Right lobe of liver (tissue), 6 donors: ENCODE results near the gene NPAS2. TPM values are rescaled to one million over a fixed set of nuclear protein-coding genes. Genes with fewer than 3 reads are reported as not detected.

Source experiments
- ATAC-seq, 4 donors: fragments of 200-7000 bp; cut with Tn5 transposase; one replicate each; pipeline ENCODE4 v1.9.1; 2020; ENCODE audit warnings: mild to moderate bottlenecking in 4 of 4, moderate library complexity in 4 of 4
- DNase-seq, 3 donors: peaks; one replicate each; pipeline ENCODE4 v3.0.0-alpha.2; 2020
- H3K27ac ChIP-seq, 3 donors: fragments of 200-600 bp; one replicate each; pipeline ENCODE4 v1.8.0; 2022
- H3K27me3 ChIP-seq, 2 donors: fragments of 200-600 bp; one replicate each; pipeline ENCODE4 v1.8.0; 2022
- H3K36me3 ChIP-seq, 4 donors: fragments of 200-600 bp; sonication (generic) in 1 of 4; one replicate each; pipeline versions ENCODE4 v1.5.1 to v1.8.0; 2017 to 2022; ENCODE audit warnings: control low read depth in 1 of 4
- H3K4me1 ChIP-seq, 4 donors: fragments of 200-600 bp; sonication (generic) in 1 of 4; one replicate each; pipeline versions ENCODE4 v1.5.1 to v1.8.0; 2017 to 2022; ENCODE audit warnings: control low read depth in 1 of 4
- H3K4me3 ChIP-seq, 3 donors: fragments of 200-600 bp; one replicate each; pipeline ENCODE4 v1.8.0; 2022
- H3K9me3 ChIP-seq, 4 donors: fragments of 200-600 bp; sonication (generic) in 1 of 4; one replicate each; pipeline versions ENCODE4 v1.5.1 to v1.8.0; 2017 to 2022; ENCODE audit warnings: control low read depth in 1 of 4
- POLR2A ChIP-seq: fragments of 450-650 bp; IDR thresholded peaks from one replicate; pipeline ENCODE4 v1.6.1; 2017; ENCODE audit warnings: antibody characterized with exemption, mild to moderate bottlenecking
- WGBS: methylation state at CpG from one replicate; pipeline ENCODE4 v1.1.6; 2018; ENCODE audit warnings: low coverage, low lambda C conversion rate; ENCODE audit not compliant: insufficient coverage; ENCODE audit errors: missing lambda C conversion rate; 5-methylcytosine and 5-hydroxymethylcytosine counted together
- intact Hi-C, 2 donors: fragments of 100-400 bp; cut with DNase I; formaldehyde crosslinking; loops; one replicate each; pipeline versions ENCODE4 v1.11.2 to v1.14.1; 2022
- total RNA-seq, 6 experiments: library from RNA; depleted of rRNA in 2 of 6; stranded (reverse); fragments of >200 nt in 2 of 6; fragmentation: NEBNext Ultra II Directional in 3 of 6; extraction: Animal tissue kit (Norgen Biotek cat#: 25700) in 3 of 6; gene quantifications; one replicate each; pipeline versions ENCODE4 v1.1.0 to v1.2.4, GENCODE V29; 2016 to 2023
- TF ChIP-seq, protein P1 (sequence below), 4 donors: fragments of 200-600 bp in 3 of 4; fragments of 450-650 bp in 1 of 4; IDR thresholded peaks; one replicate each; pipeline versions ENCODE4 v1.5.1 to v1.8.0; 2016 to 2022; ENCODE audit warnings: antibody characterized with exemption in 4 of 4, mild to moderate bottlenecking in 2 of 4
- donor health status: DM: no; HTN: yes; CAD: no.
- donor health status: DM: no; HTN: no; CAD: no.
- donor health status: DM: no; HTN: no; CAD: no.
- donor health status: DM: no; HTN: yes; CAD: no.
- donor health status: DM: no; HTN: yes; CAD: no.

Gene NPAS2
- total RNA-seq, 6 experiments from 2014 or later = 8.8 to 33.3 (median 24.5) TPM

GRCh38 chr2:100861340-100861739 is 41.4 kb downstream of the NPAS2 start:
- no peak for ATAC-seq

GRCh38 chr2:100862081-100862480 is 42.1 kb downstream of the NPAS2 start:
- no peak for TF ChIP-seq POLR2A
- TF ChIP-seq, protein P1, sequence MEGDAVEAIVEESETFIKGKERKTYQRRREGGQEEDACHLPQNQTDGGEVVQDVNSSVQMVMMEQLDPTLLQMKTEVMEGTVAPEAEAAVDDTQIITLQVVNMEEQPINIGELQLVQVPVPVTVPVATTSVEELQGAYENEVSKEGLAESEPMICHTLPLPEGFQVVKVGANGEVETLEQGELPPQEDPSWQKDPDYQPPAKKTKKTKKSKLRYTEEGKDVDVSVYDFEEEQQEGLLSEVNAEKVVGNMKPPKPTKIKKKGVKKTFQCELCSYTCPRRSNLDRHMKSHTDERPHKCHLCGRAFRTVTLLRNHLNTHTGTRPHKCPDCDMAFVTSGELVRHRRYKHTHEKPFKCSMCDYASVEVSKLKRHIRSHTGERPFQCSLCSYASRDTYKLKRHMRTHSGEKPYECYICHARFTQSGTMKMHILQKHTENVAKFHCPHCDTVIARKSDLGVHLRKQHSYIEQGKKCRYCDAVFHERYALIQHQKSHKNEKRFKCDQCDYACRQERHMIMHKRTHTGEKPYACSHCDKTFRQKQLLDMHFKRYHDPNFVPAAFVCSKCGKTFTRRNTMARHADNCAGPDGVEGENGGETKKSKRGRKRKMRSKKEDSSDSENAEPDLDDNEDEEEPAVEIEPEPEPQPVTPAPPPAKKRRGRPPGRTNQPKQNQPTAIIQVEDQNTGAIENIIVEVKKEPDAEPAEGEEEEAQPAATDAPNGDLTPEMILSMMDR (IDR thresholded peaks at IDR 0.05) = no peak
- peak in 3 of 4 donors; percentile 21 to 58 (median 43) for ATAC-seq
- DNase-seq = no peak
- 41% methylated on average over 5 of the region's 5 CpGs for WGBS
- H3K4me1 ChIP-seq = peaks cover 0 to 19% (median 6%) of the 10 kb centered on the region in 4 donors
- H3K27ac ChIP-seq = no peak overlapping the region
- H3K4me3 ChIP-seq = no peak overlapping the region
- no peaks in the 10 kb centered on the region for H3K9me3 ChIP-seq
- no peaks in the 10 kb centered on the region for H3K36me3 ChIP-seq
- intact Hi-C loops = no loop called here
- H3K27me3 ChIP-seq = no peaks in the 10 kb centered on the region

More at GRCh38 chr2:100861340-100861739, 41.4 kb downstream of the NPAS2 start:
- intact Hi-C loops = no loop called here
- no peaks in the 10 kb centered on the region for H3K36me3 ChIP-seq
- no peaks in the 10 kb centered on the region for H3K9me3 ChIP-seq
- TF ChIP-seq, protein P1 (IDR thresholded peaks at IDR 0.05) = no peak
- TF ChIP-seq POLR2A = no peak
- H3K27me3 ChIP-seq = no peaks in the 10 kb centered on the region
- peaks cover 0 to 19% (median 5%) of the 10 kb centered on the region in 4 donors for H3K4me1 ChIP-seq
- WGBS = no CpG with 5 or more reads among the region's 4 CpGs
- DNase-seq = no peak
- H3K4me3 ChIP-seq = no peak overlapping the region
- no peak overlapping the region for H3K27ac ChIP-seq

GRCh38 chr2:100865816-100866460 is 46.0 kb downstream of the NPAS2 start:
- DNase-seq (peak in 1 of 3 donors; percentile 18), ATAC-seq (peak in 2 of 4 donors; percentile 7 to 71)
- 49% methylated on average over 2 of the region's 5 CpGs for WGBS
- Histone ChIP-seq H3K27me3 (no peaks in the 10 kb centered on the region), H3K4me3 (no peak overlapping the region), H3K4me1 (peaks cover 0 to 35% (median 6%) of the 10 kb centered on the region in 4 donors), H3K36me3 (no peaks in the 10 kb centered on the region), H3K9me3 (peaks cover 0 to 3% (median 0%) of the 10 kb centered on the region in 4 donors), H3K27ac (no peak overlapping the region)
- intact Hi-C loops = no loop called here
- TF ChIP-seq, protein P1 (IDR thresholded peaks at IDR 0.05) = no peak
- TF ChIP-seq POLR2A = no peak

- no peaks in the 10 kb centered on the region for H3K36me3 ChIP-seq
- intact Hi-C loops = no loop called here
- peaks cover 0 to 36% (median 4%) of the 10 kb centered on the region in 4 donors for H3K4me1 ChIP-seq
- no peak for ATAC-seq
- H3K27me3 ChIP-seq = no peaks in the 10 kb centered on the region
- TF ChIP-seq, protein P1 (IDR thresholded peaks at IDR 0.05) = no peak
- TF ChIP-seq POLR2A = no peak
- no peak for DNase-seq
- no peak overlapping the region for H3K27ac ChIP-seq
- H3K9me3 ChIP-seq = peaks cover 0 to 3% (median 0%) of the 10 kb centered on the region in 4 donors
- no peak overlapping the region for H3K4me3 ChIP-seq
Measured at GRCh38 chr2:100868083-100868482, 48.1 kb downstream of the NPAS2 start.
